Measurements from ENCODE around the gene CLTCL1. TPM values are rescaled to one million over a fixed set of nuclear protein-coding genes. Genes with fewer than 3 reads are reported as not detected.

CLTCL1 gene
- total RNA-seq, 1 experiment from 2014 or later: 7.5 TPM

- H3K4me3 ChIP-seq: peak overlapping the region; percentile 92
- no peak for DNase-seq
- H3K27me3 ChIP-seq: no peaks in the 10 kb centered on the region
- H3K9me3 ChIP-seq (replicated peaks): no peaks in the 10 kb centered on the region
- H3K27ac ChIP-seq: peak overlapping the region; percentile 38; the same call in 1 of the 2 replicates
- no peaks in the 10 kb centered on the region for H3K36me3 ChIP-seq
- peaks cover 14% of the 10 kb centered on the region; the same call in 1 of the 2 replicates for H3K4me1 ChIP-seq
These were observed 114.1 kb downstream of the CLTCL1 start for GRCh38 chr22:19177164-19178064.

- Histone ChIP-seq H3K4me1 (peaks cover 14% of the 10 kb centered on the region; the same call in 1 of the 2 replicates), H3K27ac (no peak overlapping the region), H3K36me3 (no peaks in the 10 kb centered on the region), H3K4me3 (no peak overlapping the region), H3K27me3 (no peaks in the 10 kb centered on the region), H3K9me3 (replicated peaks) (no peaks in the 10 kb centered on the region)
- no peak for DNase-seq
These were observed 114.8 kb downstream of the CLTCL1 start for GRCh38 chr22:19176732-19177131.

GRCh38 chr22:19176175-19176643 lies 115.3 kb downstream of the CLTCL1 start:
- Histone ChIP-seq H3K4me3 (no peak overlapping the region), H3K9me3 (replicated peaks) (no peaks in the 10 kb centered on the region), H3K36me3 (no peaks in the 10 kb centered on the region), H3K27ac (no peak overlapping the region), H3K4me1 (peaks cover 14% of the 10 kb centered on the region; the same call in 1 of the 2 replicates), H3K27me3 (no peaks in the 10 kb centered on the region)
- DNase-seq: no peak

GRCh38 chr22:19175602-19176174 lies 115.8 kb downstream of the CLTCL1 start:
- no peak for DNase-seq
- Histone ChIP-seq H3K4me3 (no peak overlapping the region), H3K36me3 (no peaks in the 10 kb centered on the region), H3K27ac (no peak overlapping the region), H3K4me1 (peaks cover 14% of the 10 kb centered on the region; the same call in 1 of the 2 replicates), H3K27me3 (no peaks in the 10 kb centered on the region), H3K9me3 (replicated peaks) (no peaks in the 10 kb centered on the region)

- H3K9me3 ChIP-seq (replicated peaks): no peaks in the 10 kb centered on the region
- no peak overlapping the region for H3K27ac ChIP-seq
- H3K36me3 ChIP-seq: no peaks in the 10 kb centered on the region
- H3K4me3 ChIP-seq: no peak overlapping the region
- no peak for DNase-seq
- H3K4me1 ChIP-seq: peaks cover 14% of the 10 kb centered on the region; the same call in 1 of the 2 replicates
- no peaks in the 10 kb centered on the region for H3K27me3 ChIP-seq
These were observed 116.4 kb downstream of the CLTCL1 start for GRCh38 chr22:19175026-19175601.

- peak; percentile 28 to 66 for DNase-seq
- Histone ChIP-seq H3K36me3 (no peaks in the 10 kb centered on the region), H3K4me1 (peaks cover 14% of the 10 kb centered on the region; the same call in 1 of the 2 replicates), H3K9me3 (replicated peaks) (no peaks in the 10 kb centered on the region), H3K27me3 (peaks cover 4% of the 10 kb centered on the region; the same call in 1 of the 2 replicates), H3K4me3 (no peak overlapping the region), H3K27ac (no peak overlapping the region)
These were observed 117.2 kb downstream of the CLTCL1 start for GRCh38 chr22:19174106-19175025.

GRCh38 chr22:19173047-19174035 lies 118.2 kb downstream of the CLTCL1 start:
- no peak for DNase-seq
- H3K4me1 ChIP-seq: peaks cover 14% of the 10 kb centered on the region; the same call in 1 of the 2 replicates
- H3K36me3 ChIP-seq: no peaks in the 10 kb centered on the region
- H3K9me3 ChIP-seq (replicated peaks): no peaks in the 10 kb centered on the region
- H3K27me3 ChIP-seq: peaks cover 5% of the 10 kb centered on the region; the same call in 1 of the 2 replicates
- H3K27ac ChIP-seq: no peak overlapping the region
- H3K4me3 ChIP-seq: no peak overlapping the region

GRCh38 chr22:19172213-19173046 lies 119.1 kb downstream of the CLTCL1 start:
- Histone ChIP-seq H3K9me3 (replicated peaks) (no peaks in the 10 kb centered on the region), H3K27ac (peak overlapping the region; percentile 83), H3K36me3 (no peaks in the 10 kb centered on the region), H3K4me3 (peak overlapping the region; percentile 95), H3K4me1 (peaks cover 14% of the 10 kb centered on the region; the same call in 1 of the 2 replicates), H3K27me3 (peaks cover 5% of the 10 kb centered on the region; the same call in 1 of the 2 replicates)
- no peak for DNase-seq

- Histone ChIP-seq H3K4me3 (no peak overlapping the region), H3K27me3 (peaks cover 5% of the 10 kb centered on the region; the same call in 1 of the 2 replicates), H3K9me3 (replicated peaks) (no peaks in the 10 kb centered on the region), H3K36me3 (no peaks in the 10 kb centered on the region), H3K4me1 (peaks cover 13% of the 10 kb centered on the region; the same call in 1 of the 2 replicates), H3K27ac (no peak overlapping the region)
- DNase-seq: no peak
These were observed 121.6 kb downstream of the CLTCL1 start for GRCh38 chr22:19169947-19170318.

- DNase-seq: no peak
- Histone ChIP-seq H3K9me3 (replicated peaks) (no peaks in the 10 kb centered on the region), H3K4me3 (peak overlapping the region; percentile 17; the same call in 1 of the 2 replicates), H3K27me3 (peaks cover 5% of the 10 kb centered on the region; the same call in 1 of the 2 replicates), H3K4me1 (peaks cover 7% of the 10 kb centered on the region; the same call in 1 of the 2 replicates), H3K27ac (no peak overlapping the region), H3K36me3 (no peaks in the 10 kb centered on the region)
These were observed 122.2 kb downstream of the CLTCL1 start for GRCh38 chr22:19169002-19169946.

GRCh38 chr22:19168088-19168890 lies 123.2 kb downstream of the CLTCL1 start:
- DNase-seq: no peak
- Histone ChIP-seq H3K27me3 (peaks cover 5% of the 10 kb centered on the region; the same call in 1 of the 2 replicates), H3K9me3 (replicated peaks) (no peaks in the 10 kb centered on the region), H3K36me3 (no peaks in the 10 kb centered on the region), H3K4me1 (peaks cover 3% of the 10 kb centered on the region; the same call in 1 of the 2 replicates), H3K4me3 (no peak overlapping the region), H3K27ac (no peak overlapping the region)
